GM23338 (cell line): ENCODE measurements around the gene CORO1C. TPM values are rescaled to one million over a fixed set of nuclear protein-coding genes. Genes with fewer than 3 reads are reported as not detected.

Experiments
- ATAC-seq: fragments of 200-7000 bp; cut with Tn5 transposase; 3 replicates; pipeline ENCODE4 v1.9.1; 2020
- DNase-seq: peaks from one replicate; pipeline ENCODE4 v3.0.0-alpha.2; 2015; ENCODE audit warnings: low spot score
- H2AFZ ChIP-seq: fragments of 200-600 bp; sonication (generic); 2 replicates; pipeline ENCODE4 v1.8.0; 2016; ENCODE audit warnings: antibody characterized with exemption, mild to moderate bottlenecking, moderate library complexity
- H3F3A ChIP-seq: fragments of 200-600 bp; sonication (generic); replicated peaks from 2 replicates; pipeline ENCODE4 v1.8.0; 2017; ENCODE audit warnings: antibody characterized with exemption, mixed run types, low read depth
- H3K27ac ChIP-seq: fragments of 200-600 bp; sonication (generic); 2 replicates; pipeline ENCODE4 v1.6.1; 2016; ENCODE audit warnings: low read depth
- H3K27me3 ChIP-seq: fragments of 200-600 bp; sonication (generic); 2 replicates; pipeline ENCODE4 v1.8.0; 2016; ENCODE audit warnings: mild to moderate bottlenecking, mixed run types, moderate library complexity; ENCODE audit not compliant: insufficient read depth
- H3K36me3 ChIP-seq: fragments of 200-600 bp; sonication (generic); 2 replicates; pipeline ENCODE4 v1.8.0; 2016; ENCODE audit warnings: mild to moderate bottlenecking; ENCODE audit not compliant: insufficient read depth
- H3K4me1 ChIP-seq: fragments of 200-600 bp; sonication (generic); 2 replicates; pipeline ENCODE4 v1.8.0; 2016; ENCODE audit warnings: mild to moderate bottlenecking, moderate library complexity; ENCODE audit not compliant: insufficient read depth
- H3K4me2 ChIP-seq: fragments of 200-600 bp; sonication (generic); 2 replicates; pipeline ENCODE4 v1.7.1; 2017; ENCODE audit warnings: mixed run types
- H3K4me3 ChIP-seq: fragments of 200-600 bp; sonication (generic); 2 replicates; pipeline ENCODE4 v1.6.1; 2016; ENCODE audit warnings: mixed run types
- H3K79me2 ChIP-seq: fragments of 200-600 bp; sonication (generic); replicated peaks from 2 replicates; pipeline ENCODE4 v1.8.0; 2017; ENCODE audit warnings: mild to moderate bottlenecking; ENCODE audit not compliant: insufficient read depth
- H3K9me2 ChIP-seq: fragments of 200-600 bp; sonication (generic); 2 replicates; pipeline ENCODE4 v1.8.0; 2017; ENCODE audit not compliant: insufficient read depth
- H4K20me1 ChIP-seq: fragments of 200-600 bp; sonication (generic); replicated peaks from 2 replicates; pipeline ENCODE4 v1.8.0; 2017; ENCODE audit warnings: mild to moderate bottlenecking; ENCODE audit not compliant: insufficient read depth
- H3K27ac Mint-ChIP-seq: 2 replicates; pipeline ENCODE4 v1.8.0; 2020; ENCODE audit warnings: inconsistent platforms, mild to moderate bottlenecking, moderate library complexity, mixed read lengths
- H3K27me3 Mint-ChIP-seq: 3 replicates; pipeline ENCODE4 v1.8.0; 2022; ENCODE audit warnings: low read depth, mild to moderate bottlenecking, moderate library complexity, mixed read lengths, inconsistent platforms; ENCODE audit not compliant: insufficient read depth, poor library complexity
- H3K36me3 Mint-ChIP-seq: 3 replicates; pipeline ENCODE4 v1.8.0; 2021; ENCODE audit warnings: low read depth, mild to moderate bottlenecking, inconsistent platforms, moderate library complexity, mixed read lengths
- H3K4me1 Mint-ChIP-seq: 3 replicates; pipeline ENCODE4 v1.8.0; 2020; ENCODE audit warnings: mild to moderate bottlenecking, inconsistent platforms, mixed read lengths
- H3K4me3 Mint-ChIP-seq: 3 replicates; pipeline ENCODE4 v1.8.0; 2021; ENCODE audit warnings: moderate library complexity, mild to moderate bottlenecking, inconsistent platforms, mixed read lengths
- H3K9me3 Mint-ChIP-seq: 3 replicates; pipeline ENCODE4 v1.8.0; 2020; ENCODE audit warnings: moderate library complexity, mild to moderate bottlenecking, inconsistent platforms, mixed read lengths
- CREB1 ChIP-seq: fragments of 250-450 bp; sonication (Bioruptor Pico); IDR thresholded peaks from 2 replicates; pipeline ENCODE4 v1.5.0; 2020; ENCODE audit warnings: low read depth, mild to moderate bottlenecking, moderate library complexity
- CTCF ChIP-seq, 2 experiments: fragments of 200-600 bp in 1 of 2; sonication (generic) in 1 of 2; conservative IDR thresholded peaks; 2 replicates each; pipeline versions ENCODE4 v1.5.1 to v1.6.1; 2016 to 2017; ENCODE audit warnings: antibody characterized with exemption in 2 of 2, low read depth in 2 of 2, mild to moderate bottlenecking in 2 of 2, moderate library complexity in 1 of 2
- ETS1 ChIP-seq: IDR thresholded peaks from 2 replicates; pipeline ENCODE4 v1.6.1; 2016; ENCODE audit warnings: antibody characterized with exemption
- EZH2 ChIP-seq: fragments of 200-600 bp; sonication (generic); IDR thresholded peaks from one replicate; pipeline ENCODE4 v1.8.0; 2017; ENCODE audit warnings: antibody characterized with exemption, mild to moderate bottlenecking, low read depth; ENCODE audit not compliant: unreplicated experiment
- EZH2phosphoT487 ChIP-seq: fragments of 200-600 bp; sonication (generic); IDR thresholded peaks from one replicate; pipeline ENCODE4 v1.8.1; 2018; ENCODE audit warnings: antibody characterized with exemption; ENCODE audit not compliant: unreplicated experiment
- JUNB ChIP-seq: IDR thresholded peaks from one replicate; pipeline ENCODE4 v1.6.1; 2016; ENCODE audit warnings: antibody characterized with exemption; ENCODE audit not compliant: unreplicated experiment
- NANOG ChIP-seq: IDR thresholded peaks from 2 replicates; pipeline ENCODE4 v1.6.1; 2016; ENCODE audit warnings: antibody characterized with exemption, borderline replicate concordance
- POLR2AphosphoS5 ChIP-seq: IDR thresholded peaks from 2 replicates; pipeline ENCODE4 v1.6.1; 2016; ENCODE audit warnings: antibody characterized with exemption, low read depth
- REST ChIP-seq: IDR thresholded peaks from one replicate; pipeline ENCODE4 v1.6.1; 2018; ENCODE audit warnings: antibody characterized with exemption; ENCODE audit not compliant: unreplicated experiment
- STAT1 ChIP-seq: IDR thresholded peaks from one replicate; pipeline ENCODE4 v1.6.1; 2016; ENCODE audit warnings: antibody characterized with exemption; ENCODE audit not compliant: unreplicated experiment
- ZNF114 ChIP-seq: fragments of 250-450 bp; sonication (Bioruptor Pico); IDR thresholded peaks from 2 replicates; pipeline ENCODE4 v1.5.0; 2020; ENCODE audit warnings: mild to moderate bottlenecking, moderate library complexity
- ZNF331 ChIP-seq: fragments of 250-450 bp; sonication (Bioruptor Pico); IDR thresholded peaks from 2 replicates; pipeline ENCODE4 v1.5.0; 2020; ENCODE audit warnings: low read depth, mild to moderate bottlenecking, moderate library complexity
- polyA plus RNA-seq: library from polyadenylated mRNA; unstranded; fragments of >200 nt; fragmentation: Nextera tagmentation; extraction: Ambion mirVana; gene quantifications from 2 replicates; pipeline ENCODE4 v1.2.1, GENCODE V29; 2016
- total RNA-seq: library from RNA; depleted of rRNA; stranded (reverse); fragments of >200 nt; shearing (Covaris generic); gene quantifications from 2 replicates; pipeline ENCODE4 v1.2.3, GENCODE V29; 2014
- TF ChIP-seq, protein P1 (sequence below): fragments of 250-450 bp; sonication (Bioruptor Pico); IDR thresholded peaks from 2 replicates; pipeline ENCODE4 v1.5.0; 2020; ENCODE audit warnings: mild to moderate bottlenecking, moderate library complexity

The CORO1C gene
- total and polyA plus RNA-seq, 2 experiments from 2014 or later: 59.2 to 89.5 TPM

- H3K36me3 Mint-ChIP-seq: no peaks in the 10 kb centered on the region; the same call in 2 of the 3 replicates
- peaks cover 22% of the 10 kb centered on the region for H4K20me1 ChIP-seq
- H3K4me3 Mint-ChIP-seq: peak overlapping the region; percentile 95
- peak overlapping the region; percentile 76 for H3K4me3 ChIP-seq
- TF ChIP-seq ZNF331 (CRISPR knock-in tag) (no peak), JUNB (no peak), POLR2AphosphoS5 (no peak), NANOG (no peak), ETS1 (no peak), EZH2phosphoT487 (no peak), STAT1 (no peak), CREB1 (CRISPR knock-in tag) (no peak), ZNF114 (CRISPR knock-in tag) (no peak), CTCF (conservative IDR thresholded peaks at IDR 0.05; ENCODE audit: low read depth in 2 of 2) (no peak), REST (no peak), EZH2 (no peak)
- TF ChIP-seq, protein P1, sequence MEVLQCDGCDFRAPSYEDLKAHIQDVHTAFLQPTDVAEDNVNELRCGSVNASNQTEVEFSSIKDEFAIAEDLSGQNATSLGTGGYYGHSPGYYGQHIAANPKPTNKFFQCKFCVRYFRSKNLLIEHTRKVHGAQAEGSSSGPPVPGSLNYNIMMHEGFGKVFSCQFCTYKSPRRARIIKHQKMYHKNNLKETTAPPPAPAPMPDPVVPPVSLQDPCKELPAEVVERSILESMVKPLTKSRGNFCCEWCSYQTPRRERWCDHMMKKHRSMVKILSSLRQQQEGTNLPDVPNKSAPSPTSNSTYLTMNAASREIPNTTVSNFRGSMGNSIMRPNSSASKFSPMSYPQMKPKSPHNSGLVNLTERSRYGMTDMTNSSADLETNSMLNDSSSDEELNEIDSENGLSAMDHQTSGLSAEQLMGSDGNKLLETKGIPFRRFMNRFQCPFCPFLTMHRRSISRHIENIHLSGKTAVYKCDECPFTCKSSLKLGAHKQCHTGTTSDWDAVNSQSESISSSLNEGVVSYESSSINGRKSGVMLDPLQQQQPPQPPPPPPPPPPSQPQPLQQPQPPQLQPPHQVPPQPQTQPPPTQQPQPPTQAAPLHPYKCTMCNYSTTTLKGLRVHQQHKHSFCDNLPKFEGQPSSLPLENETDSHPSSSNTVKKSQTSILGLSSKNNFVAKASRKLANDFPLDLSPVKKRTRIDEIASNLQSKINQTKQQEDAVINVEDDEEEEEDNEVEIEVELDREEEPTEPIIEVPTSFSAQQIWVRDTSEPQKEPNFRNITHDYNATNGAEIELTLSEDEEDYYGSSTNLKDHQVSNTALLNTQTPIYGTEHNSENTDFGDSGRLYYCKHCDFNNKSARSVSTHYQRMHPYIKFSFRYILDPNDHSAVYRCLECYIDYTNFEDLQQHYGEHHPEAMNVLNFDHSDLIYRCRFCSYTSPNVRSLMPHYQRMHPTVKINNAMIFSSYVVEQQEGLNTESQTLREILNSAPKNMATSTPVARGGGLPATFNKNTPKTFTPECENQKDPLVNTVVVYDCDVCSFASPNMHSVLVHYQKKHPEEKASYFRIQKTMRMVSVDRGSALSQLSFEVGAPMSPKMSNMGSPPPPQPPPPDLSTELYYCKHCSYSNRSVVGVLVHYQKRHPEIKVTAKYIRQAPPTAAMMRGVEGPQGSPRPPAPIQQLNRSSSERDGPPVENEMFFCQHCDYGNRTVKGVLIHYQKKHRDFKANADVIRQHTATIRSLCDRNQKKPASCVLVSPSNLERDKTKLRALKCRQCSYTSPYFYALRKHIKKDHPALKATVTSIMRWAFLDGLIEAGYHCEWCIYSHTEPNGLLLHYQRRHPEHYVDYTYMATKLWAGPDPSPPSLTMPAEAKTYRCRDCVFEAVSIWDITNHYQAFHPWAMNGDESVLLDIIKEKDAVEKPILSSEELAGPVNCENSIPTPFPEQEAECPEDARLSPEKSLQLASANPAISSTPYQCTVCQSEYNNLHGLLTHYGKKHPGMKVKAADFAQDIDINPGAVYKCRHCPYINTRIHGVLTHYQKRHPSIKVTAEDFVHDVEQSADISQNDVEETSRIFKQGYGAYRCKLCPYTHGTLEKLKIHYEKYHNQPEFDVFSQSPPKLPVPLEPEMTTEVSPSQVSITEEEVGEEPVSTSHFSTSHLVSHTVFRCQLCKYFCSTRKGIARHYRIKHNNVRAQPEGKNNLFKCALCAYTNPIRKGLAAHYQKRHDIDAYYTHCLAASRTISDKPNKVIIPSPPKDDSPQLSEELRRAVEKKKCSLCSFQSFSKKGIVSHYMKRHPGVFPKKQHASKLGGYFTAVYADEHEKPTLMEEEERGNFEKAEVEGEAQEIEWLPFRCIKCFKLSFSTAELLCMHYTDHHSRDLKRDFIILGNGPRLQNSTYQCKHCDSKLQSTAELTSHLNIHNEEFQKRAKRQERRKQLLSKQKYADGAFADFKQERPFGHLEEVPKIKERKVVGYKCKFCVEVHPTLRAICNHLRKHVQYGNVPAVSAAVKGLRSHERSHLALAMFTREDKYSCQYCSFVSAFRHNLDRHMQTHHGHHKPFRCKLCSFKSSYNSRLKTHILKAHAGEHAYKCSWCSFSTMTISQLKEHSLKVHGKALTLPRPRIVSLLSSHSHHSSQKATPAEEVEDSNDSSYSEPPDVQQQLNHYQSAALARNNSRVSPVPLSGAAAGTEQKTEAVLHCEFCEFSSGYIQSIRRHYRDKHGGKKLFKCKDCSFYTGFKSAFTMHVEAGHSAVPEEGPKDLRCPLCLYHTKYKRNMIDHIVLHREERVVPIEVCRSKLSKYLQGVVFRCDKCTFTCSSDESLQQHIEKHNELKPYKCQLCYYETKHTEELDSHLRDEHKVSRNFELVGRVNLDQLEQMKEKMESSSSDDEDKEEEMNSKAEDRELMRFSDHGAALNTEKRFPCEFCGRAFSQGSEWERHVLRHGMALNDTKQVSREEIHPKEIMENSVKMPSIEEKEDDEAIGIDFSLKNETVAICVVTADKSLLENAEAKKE: no peak
- no peaks in the 10 kb centered on the region for H3K9me3 Mint-ChIP-seq
- H3K27ac Mint-ChIP-seq: no peak overlapping the region
- DNase-seq (no peak), ATAC-seq (no peak)
- H3K36me3 ChIP-seq: no peaks in the 10 kb centered on the region
- H3F3A ChIP-seq: no peaks in the 10 kb centered on the region
- H2AFZ ChIP-seq: no peak overlapping the region
- peaks cover 43% of the 10 kb centered on the region for H3K4me1 Mint-ChIP-seq
- no peak overlapping the region for H3K27ac ChIP-seq
- peak overlapping the region; percentile 89 for H3K4me2 ChIP-seq
- H3K79me2 ChIP-seq: peaks cover 62% of the 10 kb centered on the region
- peaks cover 15% of the 10 kb centered on the region for H3K27me3 Mint-ChIP-seq
- peaks cover 29% of the 10 kb centered on the region for H3K4me1 ChIP-seq
- no peaks in the 10 kb centered on the region for H3K9me2 ChIP-seq
- H3K27me3 ChIP-seq: no peaks in the 10 kb centered on the region
These were observed 2.3 kb downstream of the CORO1C start for GRCh38 chr12:108728820-108729611.
